SK-MEL-5 (cell line): ENCODE results near the gene LPAR3. TPM values are rescaled to one million over a fixed set of nuclear protein-coding genes. Genes with fewer than 3 reads are reported as not detected.

Source experiments
- DNase-seq: peaks from one replicate; pipeline ENCODE4 v3.0.0-alpha.2; 2016; ENCODE audit warnings: low read depth, low spot score
- in situ Hi-C: cut with HindIII; loops from 2 replicates; pipeline ENCODE4 v1.10.0; 2016; ENCODE audit warnings: low sequenced_read_pairs, high pct_unique_total_duplicates, low pct_unique_long_range_greater_than_20kb
- total RNA-seq: library from RNA; depleted of rRNA; stranded (reverse); fragments of >200 nt; shearing (Covaris generic); gene quantifications from 2 replicates; pipeline ENCODE4 v1.2.3, GENCODE V29; 2014

LPAR3 gene
- total RNA-seq, 1 experiment from 2014 or later, result 0.82 TPM

DNA sequence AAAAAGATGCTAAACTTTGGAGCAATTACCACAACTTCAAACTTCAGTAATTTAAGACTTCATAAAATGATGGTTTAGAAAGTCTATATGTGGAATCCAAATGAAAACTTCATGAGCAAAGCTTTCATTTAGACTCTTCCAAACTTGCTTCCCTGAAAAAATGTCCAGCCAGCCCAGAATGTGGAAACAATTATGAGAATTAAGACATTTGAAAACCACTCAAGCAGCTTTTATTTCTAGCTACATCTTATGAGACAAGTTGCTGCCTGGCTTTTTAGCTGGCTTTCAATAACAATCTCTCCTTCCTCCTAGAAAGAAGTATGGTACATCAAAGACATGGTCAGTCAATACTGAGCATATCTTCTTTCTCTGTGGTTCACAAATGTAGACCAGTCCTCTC lies 21.8 kb downstream of the LPAR3 start:
- in situ Hi-C loops, result no loop called here
- DNase-seq, result no peak

DNA sequence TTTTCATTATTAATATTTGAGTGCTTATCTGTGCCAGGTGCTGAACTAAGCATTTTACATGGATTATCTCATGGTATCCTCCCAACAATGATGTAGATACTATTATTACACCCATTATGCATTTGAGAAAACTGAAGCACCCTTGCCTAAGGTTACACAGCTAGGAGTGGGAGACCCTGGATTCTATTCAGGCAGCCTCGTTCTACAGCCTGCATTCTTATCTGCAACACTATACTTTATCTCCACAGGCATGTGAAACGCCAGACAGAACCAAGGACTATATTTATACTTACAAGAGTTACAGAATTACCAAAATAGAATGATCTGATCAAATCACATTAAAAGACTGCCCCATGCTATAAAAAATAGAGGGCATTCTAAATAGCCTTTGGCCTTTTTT lies 22.4 kb downstream of the LPAR3 start:
- in situ Hi-C loops, result no loop called here
- no peak for DNase-seq

DNA sequence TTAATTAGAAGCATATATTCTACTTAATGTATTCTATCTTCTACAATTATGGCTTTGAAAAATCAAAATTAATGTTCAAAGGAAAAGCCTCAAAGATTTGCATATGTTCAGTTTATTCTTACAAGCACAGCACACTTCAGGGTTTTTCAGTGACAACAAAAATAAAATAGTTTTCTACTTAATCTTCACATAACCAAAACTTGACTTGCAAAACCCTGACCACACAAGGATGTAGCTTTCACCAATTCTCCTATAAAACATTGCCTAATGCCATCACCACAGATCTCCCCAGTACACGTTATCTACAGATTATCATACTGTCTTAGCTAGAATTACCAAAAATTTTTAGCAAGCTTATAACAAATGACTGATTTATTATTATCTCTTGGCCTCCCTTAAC lies 23.3 kb downstream of the LPAR3 start:
- DNase-seq, result no peak
- in situ Hi-C loops, result no loop called here

DNA sequence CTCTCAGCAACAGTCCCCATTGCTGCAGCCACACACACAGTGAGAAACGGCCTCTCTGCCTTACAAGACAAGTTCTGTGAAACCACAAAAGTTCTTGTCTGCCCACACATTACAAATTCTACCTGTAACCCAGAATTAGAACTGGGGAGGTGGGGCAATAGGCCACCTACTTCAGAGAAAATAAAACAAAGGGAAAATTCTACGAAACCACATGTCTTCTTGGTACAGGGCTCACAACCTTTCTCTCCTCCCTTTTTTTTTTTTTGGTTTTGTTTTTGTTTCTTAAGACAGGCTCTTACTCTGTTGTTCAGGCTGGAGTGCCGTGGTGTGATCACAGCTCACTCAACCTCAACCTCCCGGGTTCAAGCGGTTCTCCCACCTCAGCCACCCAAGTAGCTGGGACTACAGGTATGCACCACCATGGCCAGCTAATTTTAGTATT lies 30.2 kb downstream of the LPAR3 start:
- DNase-seq, result no peak
- in situ Hi-C loops, result no loop called here

DNA sequence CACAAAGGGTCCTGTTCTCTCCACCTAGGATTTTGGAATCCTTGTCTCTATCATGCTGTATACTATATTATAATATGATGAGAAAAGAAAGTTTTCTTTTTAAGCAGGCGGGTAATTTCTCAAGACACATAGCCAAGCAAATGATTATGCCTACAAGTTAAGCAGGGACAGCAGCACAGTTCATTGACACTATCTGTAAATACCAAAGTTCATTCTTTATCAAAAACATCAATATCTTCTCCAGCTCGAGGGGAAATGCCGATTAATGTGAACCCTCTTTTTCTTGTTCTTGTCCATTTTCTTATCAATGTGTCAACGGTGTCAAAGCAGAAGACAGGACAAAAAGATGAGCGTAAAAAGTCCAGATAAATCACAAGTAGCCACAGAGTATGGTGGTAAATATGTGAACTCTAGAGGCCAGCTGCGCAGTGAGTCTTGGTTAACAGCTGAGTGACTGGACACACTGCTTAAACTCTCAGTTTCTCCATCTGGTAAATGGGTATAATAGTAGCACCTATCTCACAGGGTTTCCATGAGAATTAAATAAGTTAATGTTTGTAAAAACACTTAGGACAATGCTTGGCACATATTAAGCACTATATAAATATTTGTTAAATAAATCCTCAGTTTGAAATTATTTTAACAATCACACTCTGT lies 30.9 kb downstream of the LPAR3 start:
- in situ Hi-C loops, result no loop called here
- no peak for DNase-seq

DNA sequence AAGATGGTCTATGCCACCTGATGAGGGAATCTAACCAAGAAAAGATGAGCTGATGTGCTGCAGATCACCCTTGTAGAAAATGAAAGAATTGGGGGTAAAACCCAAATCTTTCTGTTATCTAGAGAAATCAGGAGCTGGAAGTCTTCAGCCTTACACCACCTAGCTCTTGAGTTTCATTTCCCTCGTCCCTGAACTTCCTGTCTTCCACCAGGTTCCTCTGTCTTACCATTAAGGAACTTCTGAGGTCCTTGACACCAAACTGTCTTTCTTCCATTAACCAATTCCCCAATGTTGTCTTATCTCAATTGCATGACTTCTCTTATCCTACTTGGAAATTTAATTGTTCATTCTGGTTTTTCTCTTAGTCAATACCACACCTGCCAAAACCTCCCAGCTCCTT lies 31.5 kb downstream of the LPAR3 start:
- DNase-seq, result no peak
- in situ Hi-C loops, result no loop called here

DNA sequence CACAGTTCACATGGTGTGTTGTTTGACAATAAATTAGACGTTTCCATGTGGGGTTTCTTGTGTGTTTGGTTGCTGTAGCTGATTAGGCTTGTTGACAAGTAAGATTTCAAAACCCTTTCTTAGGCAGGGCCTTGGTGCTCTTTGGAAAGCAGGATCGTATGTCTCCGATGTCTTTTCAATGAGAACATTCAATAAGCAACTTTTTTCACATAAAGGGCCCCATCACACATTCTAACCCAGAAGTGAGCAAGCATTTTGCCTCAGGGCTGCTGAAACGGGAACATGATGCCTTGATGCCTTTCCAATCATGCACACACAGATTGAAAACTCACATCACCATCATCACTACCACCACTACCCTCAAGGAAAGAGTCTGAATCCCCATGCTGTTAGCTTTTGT lies 33.1 kb downstream of the LPAR3 start:
- no peak for DNase-seq
- in situ Hi-C loops, result no loop called here

DNA sequence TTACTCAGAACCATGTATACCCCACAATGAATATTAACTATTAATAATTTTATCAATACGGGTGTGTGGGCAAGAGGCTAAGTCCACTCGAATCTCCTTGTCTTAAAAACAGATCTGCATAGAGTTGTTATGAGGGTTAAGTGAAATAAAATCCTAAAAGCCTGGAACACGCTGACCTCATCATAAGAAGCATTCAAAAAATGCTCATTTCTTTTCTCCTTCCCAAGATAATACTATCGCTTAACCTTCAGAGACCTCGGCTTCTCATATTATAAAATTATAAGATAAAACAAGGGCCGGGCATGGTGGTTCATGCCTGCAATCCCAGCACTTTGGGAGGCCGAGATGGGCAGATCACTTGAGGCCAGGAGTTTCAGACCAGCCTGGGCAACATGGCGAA lies 35.1 kb downstream of the LPAR3 start:
- in situ Hi-C loops, result no loop called here
- no peak for DNase-seq

DNA sequence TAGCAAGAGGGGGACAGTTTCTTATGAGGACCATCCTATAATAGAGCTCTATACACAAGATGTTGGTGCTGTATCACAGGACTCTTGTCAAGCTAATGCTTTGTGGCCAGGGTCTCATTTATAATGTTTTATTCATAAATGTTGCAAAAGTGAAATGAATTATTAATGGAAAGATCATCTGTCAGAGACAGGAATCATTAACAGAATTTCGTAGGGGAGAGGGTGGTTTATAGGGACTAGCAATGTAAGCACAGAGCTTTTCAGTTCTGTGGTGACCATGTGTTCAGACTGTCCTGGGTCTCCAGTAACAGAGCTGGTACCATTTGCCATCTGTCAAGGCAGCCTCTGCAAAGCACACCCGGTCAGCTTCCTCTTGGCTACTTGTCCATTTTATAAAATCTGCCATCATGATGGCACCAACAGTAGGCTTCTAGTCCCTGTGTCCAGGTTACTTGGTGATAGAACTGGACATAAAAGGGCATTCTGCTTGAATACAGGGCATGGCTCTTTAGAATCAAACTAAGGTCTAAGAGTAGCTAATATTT lies 36.2 kb downstream of the LPAR3 start:
- in situ Hi-C loops, result no loop called here
- no peak for DNase-seq

DNA sequence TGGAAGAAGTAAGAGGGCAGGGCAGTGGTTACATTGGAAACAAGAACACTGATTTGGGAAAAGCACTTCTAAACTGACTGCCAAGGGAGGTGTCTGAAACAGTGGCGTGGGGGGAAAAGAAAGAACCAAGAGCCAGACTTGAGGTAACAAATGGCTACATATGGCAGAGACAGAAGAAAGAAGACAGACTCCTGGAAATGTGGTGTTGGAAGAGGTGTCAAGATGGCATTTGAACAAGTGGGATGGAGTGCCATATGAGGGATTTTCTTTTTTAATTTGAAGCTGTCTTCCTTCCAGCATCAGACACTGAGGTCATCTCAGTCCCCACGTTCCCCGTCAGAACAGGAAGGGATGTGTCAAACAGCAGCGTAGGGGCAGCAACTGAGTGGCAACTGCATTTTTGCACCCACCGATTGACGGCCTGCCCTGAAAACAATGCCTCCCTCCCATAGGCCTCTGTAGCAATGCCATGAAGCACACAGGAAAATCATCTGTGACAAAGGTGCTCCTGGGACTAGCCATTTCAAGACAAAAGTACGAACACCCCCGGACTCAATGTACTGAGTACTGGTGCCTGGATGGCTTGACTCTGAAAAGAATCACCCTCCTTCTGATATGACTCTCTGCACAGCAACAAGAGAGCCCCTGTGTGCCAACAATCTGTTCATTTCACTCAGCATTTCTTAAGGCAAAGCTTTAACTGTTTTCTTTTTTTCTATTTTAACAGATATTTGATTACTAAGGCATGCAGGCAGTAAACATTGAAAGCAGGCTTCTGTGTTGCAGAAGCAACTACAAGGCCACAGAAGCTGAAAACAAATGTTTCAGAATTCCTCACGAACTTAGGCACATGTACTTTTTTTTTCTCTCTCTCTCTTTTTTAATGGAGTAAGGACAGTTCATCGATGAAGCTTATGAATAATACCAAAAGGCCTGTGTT lies 37.0 kb downstream of the LPAR3 start:
- in situ Hi-C loops, result no loop called here
- no peak for DNase-seq

DNA sequence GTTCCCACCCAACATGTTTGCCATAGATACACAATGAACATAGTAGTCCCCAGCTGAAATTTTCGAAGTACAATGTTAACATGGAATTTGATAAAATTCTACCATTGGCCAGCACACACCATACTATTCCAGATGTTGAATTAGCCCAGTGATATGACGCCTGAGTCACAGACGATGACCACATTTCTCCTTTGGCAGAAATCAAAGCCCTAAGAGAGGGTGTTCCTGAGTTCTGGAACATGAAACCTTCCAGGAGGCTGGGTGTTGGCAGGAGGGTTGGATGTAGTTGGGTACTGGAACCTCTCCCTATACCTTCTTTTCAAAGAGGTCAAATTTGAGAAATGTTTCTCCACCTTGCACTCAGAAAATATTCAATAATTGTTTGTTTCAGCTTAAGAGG lies 37.8 kb downstream of the LPAR3 start:
- DNase-seq, result no peak
- in situ Hi-C loops, result no loop called here

DNA sequence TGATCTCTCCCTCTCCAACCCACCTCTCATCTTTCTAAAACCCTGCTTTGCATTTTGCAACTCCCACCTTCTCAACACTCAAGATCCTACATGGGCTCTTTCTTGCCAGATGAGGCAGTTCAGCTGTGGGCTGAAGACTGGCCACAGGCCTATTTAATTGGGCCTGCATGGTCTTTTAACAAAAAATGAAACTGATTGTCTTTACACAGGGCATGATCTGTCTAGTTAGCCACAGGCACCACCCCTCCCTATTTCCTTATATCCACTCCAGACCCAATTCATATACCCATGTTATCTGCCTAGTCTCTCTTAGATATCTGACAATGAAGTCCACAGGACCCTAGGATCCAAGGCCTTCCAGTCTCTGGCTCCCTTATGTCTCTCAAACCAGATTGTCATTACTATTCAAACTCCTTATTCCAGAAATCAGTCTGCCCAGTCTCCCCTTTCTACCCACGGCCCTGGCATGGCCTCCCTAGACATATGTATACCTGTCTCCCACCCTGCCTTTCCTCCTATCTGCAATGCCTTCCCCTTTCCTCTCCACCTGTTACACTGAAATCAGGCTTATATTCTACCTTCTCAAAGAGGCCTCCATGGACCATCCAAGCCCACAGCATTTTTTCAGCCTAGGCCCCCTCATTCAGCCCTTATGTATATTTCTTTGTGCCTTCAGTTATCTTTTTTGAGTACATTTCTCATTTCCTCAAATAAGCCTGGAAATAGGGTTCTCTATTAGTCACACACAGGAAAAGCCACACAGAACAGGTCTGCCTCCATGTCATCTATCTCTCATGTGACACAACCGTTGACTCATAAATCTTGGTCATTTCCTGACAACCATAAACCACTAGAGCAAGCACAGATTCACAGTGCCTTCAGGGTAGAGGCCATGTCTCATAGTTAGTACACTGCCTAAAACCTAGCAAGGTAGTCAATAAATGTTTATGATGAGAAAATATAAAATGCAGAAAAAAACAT lies 39.0 kb downstream of the LPAR3 start:
- DNase-seq, result peak; percentile 51
- in situ Hi-C loops, result no loop called here

DNA sequence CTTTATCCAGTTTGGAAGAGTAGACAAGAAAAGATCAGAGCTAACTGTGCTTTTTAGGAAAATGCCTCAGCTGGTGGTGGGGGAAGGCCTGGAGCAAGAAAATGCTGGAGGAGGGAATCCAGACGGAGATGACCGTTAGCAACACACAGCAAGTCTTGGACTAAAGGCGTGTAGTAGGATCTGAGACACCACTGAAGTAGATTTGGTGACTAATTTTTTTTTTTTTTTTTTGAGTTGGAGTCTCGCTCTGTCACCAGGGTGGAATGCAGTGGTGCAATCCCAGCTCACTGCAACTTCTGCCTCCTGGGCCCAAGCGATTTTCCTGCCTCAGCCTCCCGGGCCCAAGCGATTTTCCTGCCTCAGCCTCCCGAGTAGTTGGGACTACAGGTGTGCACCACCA lies 41.2 kb downstream of the LPAR3 start:
- DNase-seq, result no peak
- in situ Hi-C loops, result no loop called here

DNA sequence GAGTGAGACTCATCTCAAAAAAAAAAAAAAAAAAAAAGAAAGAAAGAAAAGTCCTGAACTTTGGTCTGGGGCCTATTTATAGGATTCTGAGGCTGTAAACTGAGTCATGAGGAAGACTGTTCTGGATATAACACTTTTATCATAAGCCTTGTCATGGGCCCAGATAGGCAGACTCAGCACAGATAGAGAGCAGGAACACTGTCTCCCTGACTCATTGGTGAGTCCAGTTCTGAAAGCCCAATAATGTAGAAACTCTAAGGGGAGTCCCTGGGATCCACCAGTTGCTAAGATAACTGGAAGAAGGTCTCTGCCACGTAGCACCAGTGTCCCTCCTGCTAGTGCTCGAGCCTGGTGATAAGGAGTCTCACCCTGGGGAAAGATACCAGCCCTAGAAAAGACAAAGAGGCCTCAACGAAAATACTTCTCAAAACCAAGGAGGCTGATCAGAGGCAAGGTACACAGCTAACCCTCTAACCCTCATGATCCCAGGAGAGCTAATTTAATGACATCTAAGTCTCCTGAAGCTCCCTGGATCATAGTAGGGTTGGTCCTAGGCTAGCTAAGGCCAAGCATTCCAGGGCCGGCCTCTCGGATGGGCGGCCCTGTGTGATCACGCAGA lies 43.5 kb downstream of the LPAR3 start:
- in situ Hi-C loops, result no loop called here
- no peak for DNase-seq

DNA sequence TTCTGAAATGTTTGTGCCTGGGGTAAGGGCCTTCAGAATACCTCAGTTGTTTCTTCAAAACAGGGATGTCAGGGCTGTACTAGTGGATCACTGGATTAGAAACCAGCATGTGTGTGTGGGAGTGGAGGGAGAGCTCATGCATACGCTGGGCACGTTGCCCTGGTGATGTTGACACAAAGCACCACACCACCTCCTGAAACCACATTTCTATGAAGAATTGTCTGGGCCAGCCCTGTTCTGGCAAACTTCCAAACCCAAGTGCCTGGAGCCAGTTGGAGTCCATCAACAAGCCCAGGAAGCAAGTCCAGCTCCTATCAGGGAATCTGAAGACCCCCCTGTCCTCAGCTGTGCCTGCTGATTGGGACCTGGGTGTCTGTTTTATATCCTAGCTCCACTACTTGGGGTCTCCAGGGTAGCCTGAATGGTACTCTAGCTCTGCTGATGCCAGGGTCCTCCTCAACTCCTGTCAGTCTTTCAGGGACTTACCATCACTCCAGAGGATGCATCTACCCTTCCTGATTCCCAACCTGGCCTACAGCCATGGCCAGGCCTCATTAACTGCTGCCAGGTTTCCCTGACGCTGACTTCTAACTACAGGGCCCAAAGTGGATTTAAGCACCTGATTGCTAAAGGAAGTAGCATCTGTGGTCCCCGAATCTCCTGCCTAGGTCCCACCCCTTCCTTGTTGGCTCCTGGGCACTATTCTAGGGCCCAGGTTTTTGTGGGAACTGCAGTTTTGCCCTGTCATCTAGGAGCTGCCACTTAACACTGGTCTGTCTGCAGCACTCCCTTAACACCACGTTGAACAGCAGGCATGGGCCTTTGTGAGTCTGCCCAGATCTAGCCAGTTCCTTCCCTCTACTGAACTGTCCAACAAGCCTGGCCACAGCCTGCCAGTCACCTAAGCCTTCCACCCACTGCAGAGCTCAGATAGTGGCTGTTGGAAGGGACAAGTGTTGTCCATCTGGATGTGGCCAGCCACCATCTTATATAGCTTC lies 45.5 kb downstream of the LPAR3 start:
- in situ Hi-C loops, result no loop called here
- DNase-seq, result peak; percentile 81

DNA sequence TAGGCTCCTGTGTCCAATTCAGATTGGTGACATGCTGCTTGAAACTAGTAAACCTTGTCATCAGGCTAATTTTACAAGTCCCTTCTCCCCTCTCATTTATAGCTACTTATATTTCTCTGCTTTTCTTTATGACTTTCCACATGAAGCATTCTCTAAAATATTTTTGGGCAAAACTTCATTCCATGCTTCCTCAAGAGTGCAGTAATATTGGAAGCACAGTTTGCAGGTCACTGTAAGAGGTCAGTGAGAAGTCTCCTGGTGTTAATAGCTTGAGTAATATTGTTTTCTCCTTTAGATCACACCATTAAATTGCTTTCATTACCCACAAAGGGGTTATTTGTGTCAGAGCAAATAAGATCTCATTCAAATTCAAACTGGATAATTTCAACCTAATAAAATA lies 46.6 kb downstream of the LPAR3 start:
- no peak for DNase-seq
- in situ Hi-C loops, result no loop called here
